ENCODE results near the gene ACAD10.

DNA sequence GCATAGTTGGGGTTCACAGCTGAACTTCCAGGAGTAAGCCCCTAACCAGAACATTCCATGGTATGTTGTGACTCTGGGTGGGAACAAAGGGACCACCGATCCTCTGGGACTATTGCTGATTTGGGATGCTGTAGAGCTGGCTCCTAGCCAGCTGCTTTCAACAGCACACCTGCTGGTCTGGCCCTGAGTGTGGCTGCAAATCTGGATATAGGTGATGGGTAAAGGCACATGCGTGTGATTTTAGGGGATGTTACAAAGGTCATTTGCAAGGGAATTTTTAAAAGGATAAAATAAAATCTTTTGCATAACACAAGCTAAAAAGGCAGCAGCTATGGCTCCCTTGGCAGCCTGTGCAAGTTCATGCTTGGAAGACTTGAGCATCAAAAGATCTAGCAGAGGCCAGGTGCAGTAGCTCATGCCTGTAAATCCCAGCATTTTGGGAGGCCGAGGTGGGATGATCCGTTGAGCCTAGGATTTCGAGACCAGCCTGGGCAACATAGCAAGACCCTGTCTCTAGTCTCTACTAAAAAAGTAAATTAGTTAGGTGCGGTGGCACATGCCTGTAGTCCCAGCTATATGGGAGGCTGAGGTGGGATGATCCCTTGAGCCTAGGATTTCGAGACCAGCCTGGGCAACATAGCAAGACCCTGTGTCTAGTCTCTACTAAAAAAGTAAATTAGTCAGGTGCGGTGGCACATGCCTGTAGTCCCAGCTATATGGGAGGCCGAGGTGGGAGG is 82.5 kb downstream of the ACAD10 start:
- TF ChIP-seq POLR2A (IDR thresholded peaks at IDR 0.05), result no peak
- no peak for TF ChIP-seq CTCF (IDR thresholded peaks at IDR 0.05)

All from Peyer's patch (tissue), 4 donors.